Measurements from ENCODE around the gene NRSN2. TPM values are rescaled to one million over a fixed set of nuclear protein-coding genes. Genes with fewer than 3 reads are reported as not detected.

Gene NRSN2
- total RNA-seq, 1 experiment from 2014 or later, result 22.7 TPM

GRCh38 chr20:396252-396618, 49.3 kb downstream of the NRSN2 start:
- no CpG with 5 or more reads among the region's 24 CpGs for WGBS (ENCODE audit: extremely low coverage, insufficient read length, low lambda C conversion rate)
- H3K27ac Mint-ChIP-seq, result no peak overlapping the region
- H3T11ph ChIP-seq (ENCODE audit: low read length), result no peak overlapping the region
- H2BK120ac ChIP-seq (ENCODE audit: low read depth, low read length, poor library complexity, severe bottlenecking), result no peak overlapping the region
- no peaks in the 10 kb centered on the region for H4K20me1 ChIP-seq (ENCODE audit: control insufficient read depth, insufficient read depth, insufficient read length)
- no peak overlapping the region for H4K8ac ChIP-seq (replicated peaks; ENCODE audit: insufficient read length, low read depth, low read length)
- no peak overlapping the region for H3K56ac ChIP-seq (ENCODE audit: insufficient read length, low read depth, low read length)
- H3K79me2 ChIP-seq (ENCODE audit: insufficient read depth, low read length), result no peaks in the 10 kb centered on the region
- no peak for DNase-seq
- no peak overlapping the region for H2BK5ac ChIP-seq (ENCODE audit: insufficient read length, low read length)
- no peak overlapping the region for H4K91ac ChIP-seq (ENCODE audit: insufficient read length, low read depth, low read length)
- no peaks in the 10 kb centered on the region for H3K9me3 Mint-ChIP-seq
- H3K4me1 ChIP-seq (ENCODE audit: insufficient read depth, low read length), result peaks cover 5% of the 10 kb centered on the region; the same call in 1 of the 2 replicates
- H3K4me3 Mint-ChIP-seq, result no peak overlapping the region
- H3K14ac ChIP-seq (ENCODE audit: insufficient read depth, low read length), result no peak overlapping the region
- no peak overlapping the region for H3K4ac ChIP-seq (ENCODE audit: low read depth, low read length)
- H3K27me3 Mint-ChIP-seq (ENCODE audit: low read depth), result no peaks in the 10 kb centered on the region
- no peak for TF ChIP-seq CTCF (conservative IDR thresholded peaks at IDR 0.05)
- H2AK5ac ChIP-seq (ENCODE audit: insufficient read length, low read length), result no peak overlapping the region
- no peak overlapping the region for H3K27ac ChIP-seq (ENCODE audit: insufficient read length, low read depth, low read length)
- no peaks in the 10 kb centered on the region for H3K27me3 ChIP-seq (ENCODE audit: insufficient read depth, low read length)
- H3K4me2 ChIP-seq (ENCODE audit: insufficient read depth, insufficient read length, low read length), result no peak overlapping the region
- peaks cover 3 to 42% (median 19%) of the 10 kb centered on the region in 3 experiments; a peak in 6 of 7 replicates for H3K36me3 Mint-ChIP-seq (ENCODE audit: insufficient read depth in 1 of 3, low read depth in 3 of 3)
- H3K23ac ChIP-seq (ENCODE audit: insufficient read length, low read depth, low read length), result no peak overlapping the region
- no peaks in the 10 kb centered on the region for H3K79me1 ChIP-seq (ENCODE audit: insufficient read depth, low read depth, low read length, poor library complexity, severe bottlenecking)
- no peak overlapping the region for H3K18ac ChIP-seq (ENCODE audit: insufficient read length, low read depth, low read length)
- H2BK15ac ChIP-seq (ENCODE audit: low read depth, low read length), result no peak overlapping the region
- H2BK20ac ChIP-seq (ENCODE audit: low read depth, low read length, poor library complexity, severe bottlenecking), result no peak overlapping the region
- H2BK12ac ChIP-seq (ENCODE audit: insufficient read length, low read depth, low read length), result no peak overlapping the region
- no peak overlapping the region for H3K9ac ChIP-seq (ENCODE audit: extremely low read depth, insufficient read length, low read length)
- peaks cover 16% of the 10 kb centered on the region in 2 experiments for H3K4me1 Mint-ChIP-seq
- no peaks in the 10 kb centered on the region for H3K9me3 ChIP-seq (ENCODE audit: control insufficient read depth, low read depth, low read length)
- no peak overlapping the region for H2AFZ ChIP-seq (ENCODE audit: low read length)
- H4K5ac ChIP-seq (ENCODE audit: insufficient read length, low read depth, low read length), result no peak overlapping the region
- H3K23me2 ChIP-seq (ENCODE audit: insufficient read length, low read depth, low read length, poor library complexity, severe bottlenecking), result no peaks in the 10 kb centered on the region
